Effector CD4-positive, alpha-beta T cell (primary cell): ENCODE measurements around the gene NOTO.
"Not testable (repeated sequence)": the region's sequence is repeated elsewhere in the genome, so short reads cannot be mapped to it uniquely, and the experiment has no call there.

Experiments
- DNase-seq: peaks from one replicate; pipeline ENCODE4 v3.0.0-alpha.2; 2020

NOTO gene

GRCh38 chr2:73200281-73200680, 2.1 kb upstream of the NOTO start:
- not testable (repeated sequence) for DNase-seq

- no peak for DNase-seq
These were observed 794 bp downstream of the NOTO start for GRCh38 chr2:73203055-73203681.

GRCh38 chr2:73205611-73206010, 3.2 kb downstream of the NOTO start:
- DNase-seq, result no peak

GRCh38 chr2:73208258-73208657, 5.9 kb downstream of the NOTO start:
- DNase-seq, result no peak

- DNase-seq, result no peak
These were observed 7.6 kb downstream of the NOTO start for GRCh38 chr2:73210019-73210418.

- DNase-seq, result no peak
These were observed 8.3 kb downstream of the NOTO start for GRCh38 chr2:73210696-73211095.

- DNase-seq, result no peak
These were observed 9.7 kb downstream of the NOTO start for GRCh38 chr2:73212098-73212447.

- peak; percentile 64 for DNase-seq
These were observed 10.2 kb downstream of the NOTO start for GRCh38 chr2:73212448-73213176.

GRCh38 chr2:73214120-73215035, 12.0 kb downstream of the NOTO start, which contains the start of gene SMYD5:
TSS of gene SMYD5 (plus strand) at chr2:73214245. CDS start at chr2:73214267, 22 bp downstream.
- DNase-seq, result peak; percentile 86

- DNase-seq, result no peak
These were observed 12.9 kb downstream of the NOTO start for GRCh38 chr2:73215254-73215653.

GRCh38 chr2:73217160-73217559, 14.8 kb downstream of the NOTO start:
- no peak for DNase-seq

GRCh38 chr2:73217826-73218225, 15.5 kb downstream of the NOTO start:
- DNase-seq, result no peak

- DNase-seq, result no peak
These were observed 15.9 kb downstream of the NOTO start for GRCh38 chr2:73218298-73218697.

- DNase-seq, result no peak
These were observed 21.4 kb downstream of the NOTO start for GRCh38 chr2:73223821-73224220.

GRCh38 chr2:73225513-73226360, 23.4 kb downstream of the NOTO start:
- no peak for DNase-seq

- no peak for DNase-seq
These were observed 24.7 kb downstream of the NOTO start for GRCh38 chr2:73227086-73227485.

- DNase-seq, result no peak
These were observed 26.3 kb downstream of the NOTO start for GRCh38 chr2:73228631-73229030.

- DNase-seq, result no peak
These were observed 30.2 kb downstream of the NOTO start for GRCh38 chr2:73232403-73233153.

- DNase-seq, result peak; percentile 94
These were observed 31.0 kb downstream of the NOTO start, which contains the start of gene PRADC1 for GRCh38 chr2:73233154-73233931. TSS of gene PRADC1 (minus strand) at chr2:73233239. CDS start at chr2:73233160, 79 bp downstream.

- DNase-seq, result peak; percentile 85
These were observed 31.8 kb downstream of the NOTO start, which contains the start of gene CCT7 for GRCh38 chr2:73233932-73234832. TSS of gene CCT7 (plus strand) at chr2:73234308. CDS start at chr2:73234379, 71 bp downstream.
